Fibroblast of villous mesenchyme (primary cell): ENCODE results near the gene MED13L. TPM values are rescaled to one million over a fixed set of nuclear protein-coding genes. Genes with fewer than 3 reads are reported as not detected.

ENCODE experiments used
- DNase-seq: peaks from one replicate; pipeline ENCODE4 v3.0.0-alpha.2; 2010; ENCODE audit warnings: low read depth
- H3K4me3 ChIP-seq: 2 replicates; pipeline ENCODE4 v1.5.1; 2011; ENCODE audit warnings: low read depth, mild to moderate bottlenecking, low read length
- total RNA-seq: library from RNA; depleted of rRNA; stranded (reverse); fragments of >200 nt; gene quantifications from 2 replicates; pipeline ENCODE4 v1.2.3, GENCODE V29; 2012
- TF ChIP-seq, protein P1 (sequence below): IDR thresholded peaks from 2 replicates; pipeline ENCODE4 v1.5.1; 2012; ENCODE audit warnings: low read depth, mild to moderate bottlenecking, low read length; ENCODE audit not compliant: insufficient read depth

MED13L gene
- total RNA-seq, 1 donor, result 189 TPM

DNA sequence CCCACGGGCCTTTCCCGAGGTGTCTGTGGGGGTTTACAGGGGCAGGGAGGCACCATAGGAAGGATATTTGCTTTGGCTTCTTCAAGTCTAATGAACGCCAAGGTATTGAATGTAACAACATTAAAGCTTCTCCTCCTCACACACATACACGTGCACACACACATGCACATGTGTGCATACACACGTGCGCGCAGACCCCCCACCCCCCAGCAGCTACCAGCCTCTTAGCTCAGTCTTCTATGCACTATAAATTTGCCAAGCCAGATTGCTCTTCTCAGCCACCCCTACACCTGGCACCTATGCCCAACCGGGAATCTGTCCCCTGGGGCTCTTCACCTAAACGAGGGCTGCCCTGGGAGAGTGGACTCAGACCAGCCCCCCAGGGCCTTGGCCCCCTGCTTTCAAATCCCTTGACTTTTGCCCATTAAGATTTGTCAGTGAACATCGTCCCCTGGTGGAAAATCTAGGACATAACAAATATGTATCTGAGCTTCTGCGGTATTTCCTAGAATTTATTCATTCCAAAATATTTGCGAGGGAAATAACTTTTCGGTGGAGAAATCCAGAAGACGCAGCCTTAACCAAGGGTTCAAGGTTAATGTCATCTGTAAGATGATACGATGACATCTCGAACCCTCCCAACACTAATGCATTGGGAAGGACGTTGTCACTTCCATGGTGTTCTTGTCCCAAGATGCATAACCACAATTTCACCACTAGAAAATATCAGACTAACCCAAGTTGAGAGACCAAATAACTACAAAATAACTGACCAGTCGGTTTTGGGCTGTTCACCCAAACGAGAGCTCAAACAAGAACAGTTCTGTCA, 330.4 kb downstream of the MED13L start:
- peak; percentile 13 for DNase-seq
- TF ChIP-seq, protein P1, sequence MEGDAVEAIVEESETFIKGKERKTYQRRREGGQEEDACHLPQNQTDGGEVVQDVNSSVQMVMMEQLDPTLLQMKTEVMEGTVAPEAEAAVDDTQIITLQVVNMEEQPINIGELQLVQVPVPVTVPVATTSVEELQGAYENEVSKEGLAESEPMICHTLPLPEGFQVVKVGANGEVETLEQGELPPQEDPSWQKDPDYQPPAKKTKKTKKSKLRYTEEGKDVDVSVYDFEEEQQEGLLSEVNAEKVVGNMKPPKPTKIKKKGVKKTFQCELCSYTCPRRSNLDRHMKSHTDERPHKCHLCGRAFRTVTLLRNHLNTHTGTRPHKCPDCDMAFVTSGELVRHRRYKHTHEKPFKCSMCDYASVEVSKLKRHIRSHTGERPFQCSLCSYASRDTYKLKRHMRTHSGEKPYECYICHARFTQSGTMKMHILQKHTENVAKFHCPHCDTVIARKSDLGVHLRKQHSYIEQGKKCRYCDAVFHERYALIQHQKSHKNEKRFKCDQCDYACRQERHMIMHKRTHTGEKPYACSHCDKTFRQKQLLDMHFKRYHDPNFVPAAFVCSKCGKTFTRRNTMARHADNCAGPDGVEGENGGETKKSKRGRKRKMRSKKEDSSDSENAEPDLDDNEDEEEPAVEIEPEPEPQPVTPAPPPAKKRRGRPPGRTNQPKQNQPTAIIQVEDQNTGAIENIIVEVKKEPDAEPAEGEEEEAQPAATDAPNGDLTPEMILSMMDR, result peak; percentile 70
- no peak overlapping the region for H3K4me3 ChIP-seq

DNA sequence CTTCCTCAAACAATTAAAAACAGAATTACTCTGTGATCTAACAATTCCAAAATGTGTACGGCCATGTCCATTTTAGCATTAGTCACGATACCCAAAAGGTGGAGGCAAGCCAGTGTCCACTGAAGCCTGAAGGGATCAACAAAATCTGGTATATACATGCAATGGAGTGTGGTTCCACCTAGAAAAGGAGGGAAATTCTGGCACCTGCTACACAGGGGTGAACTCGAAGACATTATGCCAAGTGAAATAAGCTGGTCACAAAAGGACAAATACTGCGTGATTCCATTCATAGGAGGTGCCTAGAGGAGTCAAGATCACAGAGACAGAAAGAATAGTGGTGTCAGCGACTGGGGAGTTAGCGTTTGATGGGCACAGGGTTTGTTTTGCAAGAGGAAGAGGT, 331.4 kb downstream of the MED13L start:
- TF ChIP-seq, protein P1, result no peak
- no peak for DNase-seq
- no peak overlapping the region for H3K4me3 ChIP-seq

DNA sequence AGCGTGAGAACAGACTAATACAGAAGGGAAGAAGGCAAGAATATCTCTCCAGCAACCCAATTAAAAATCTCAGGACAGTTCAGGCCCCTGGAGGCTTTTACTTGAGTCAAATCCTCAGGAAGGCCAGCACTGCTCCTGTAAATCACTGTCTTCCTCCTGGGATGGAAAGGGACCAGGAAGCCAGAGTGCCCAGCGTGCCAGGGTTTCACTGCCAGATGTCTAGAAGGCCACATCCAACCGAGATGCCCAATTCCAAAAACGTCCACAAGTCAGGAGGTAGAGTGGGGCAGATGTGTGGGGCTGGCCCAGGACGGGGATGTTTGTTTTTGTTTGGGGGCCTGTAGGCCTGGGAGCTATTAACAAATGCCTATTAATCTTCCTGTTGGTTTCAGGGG, 332.0 kb downstream of the MED13L start:
- H3K4me3 ChIP-seq, result no peak overlapping the region
- TF ChIP-seq, protein P1, result no peak
- DNase-seq, result no peak

DNA sequence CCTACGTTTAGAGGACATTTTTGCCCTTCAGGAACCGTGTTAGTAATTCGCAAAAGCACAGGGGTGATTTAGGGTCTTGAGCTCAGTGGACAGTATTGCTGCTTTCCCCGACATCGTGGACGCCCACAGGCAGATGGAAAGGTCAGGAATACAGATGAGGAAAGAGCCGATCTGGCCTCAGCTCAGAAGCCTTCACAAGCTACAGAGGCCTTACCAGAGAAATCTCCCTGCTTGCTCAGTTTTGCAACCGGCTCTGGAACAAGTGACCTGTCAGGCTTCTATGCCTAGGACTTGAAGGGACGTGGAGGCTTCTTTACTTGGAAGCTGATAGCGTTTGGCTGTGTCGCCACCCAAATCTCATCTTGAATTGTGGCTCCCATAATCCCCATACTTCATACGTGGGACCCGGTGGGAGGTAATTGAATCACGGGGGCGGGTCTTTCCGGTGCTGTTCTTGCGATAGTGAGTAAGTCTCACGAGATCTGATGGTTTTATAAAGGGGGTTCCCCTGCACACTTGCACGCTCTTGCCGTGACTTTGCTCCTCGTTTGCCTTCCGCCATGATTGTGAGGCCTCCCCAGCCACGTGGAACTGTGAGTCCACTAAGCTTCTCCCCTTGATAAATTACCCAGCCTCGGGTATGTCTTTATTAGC, 332.5 kb downstream of the MED13L start:
- no peak overlapping the region for H3K4me3 ChIP-seq
- DNase-seq, result peak; percentile 16
- TF ChIP-seq, protein P1, result no peak

DNA sequence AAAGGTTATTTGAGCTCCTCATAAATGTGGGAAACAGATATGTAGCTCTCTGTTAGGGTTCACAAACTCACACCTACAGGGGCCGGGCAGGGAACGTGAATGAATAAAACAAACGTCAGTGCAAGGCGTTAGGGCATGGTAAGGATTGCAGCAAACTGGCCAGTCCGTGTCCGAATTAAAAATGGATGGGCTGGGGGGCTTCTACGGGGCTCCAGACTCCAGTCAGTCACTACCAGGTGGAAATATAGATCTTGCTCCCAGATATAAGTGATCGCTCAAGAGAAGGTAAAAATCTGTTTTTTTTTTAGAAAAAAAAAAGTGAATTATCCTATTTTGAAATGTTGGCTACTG, 333.1 kb downstream of the MED13L start:
- TF ChIP-seq, protein P1, result no peak
- no peak for DNase-seq
- H3K4me3 ChIP-seq, result no peak overlapping the region

DNA sequence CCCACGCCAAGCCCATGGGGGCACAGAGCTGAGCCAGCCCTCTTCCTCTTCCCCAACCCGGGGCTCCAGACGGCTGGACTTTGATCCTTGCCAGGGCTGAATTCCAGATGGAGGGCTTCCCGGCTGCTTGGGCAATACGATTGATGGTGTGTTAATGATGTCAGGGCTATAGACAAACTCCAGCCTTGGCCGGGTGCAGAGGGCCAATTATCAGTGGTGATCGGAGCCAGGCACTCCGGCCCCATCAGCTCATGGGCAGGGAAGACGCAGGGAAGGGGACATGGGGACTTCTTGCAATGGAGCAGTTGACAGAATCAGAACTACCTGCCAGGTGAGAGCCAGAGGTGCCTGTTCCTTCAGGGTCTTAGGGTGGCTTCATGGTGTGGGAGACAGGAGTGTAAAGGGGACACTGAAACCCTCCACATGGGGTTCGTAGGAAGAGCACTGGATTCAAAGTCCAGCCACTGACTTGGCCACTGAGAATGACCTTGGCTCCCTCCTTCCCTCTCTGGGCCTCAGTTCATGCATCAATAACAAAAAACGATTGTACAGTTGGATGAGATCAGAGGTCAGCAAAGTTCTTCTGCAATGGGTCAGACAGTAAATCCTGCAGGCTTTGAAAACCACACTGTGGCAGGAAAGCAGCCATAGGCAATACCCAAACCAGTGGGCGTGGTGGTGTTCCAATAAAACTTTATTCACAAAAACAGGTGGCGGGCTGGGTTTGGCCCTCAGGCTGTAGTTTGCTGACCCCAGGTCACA, 333.7 kb downstream of the MED13L start:
- no peak for DNase-seq
- no peak overlapping the region for H3K4me3 ChIP-seq
- TF ChIP-seq, protein P1, result no peak
